ENCODE measurements around the gene CRYBG2. TPM values are rescaled to one million over a fixed set of nuclear protein-coding genes. Genes with fewer than 3 reads are reported as not detected.

The CRYBG2 gene
- total RNA-seq, 1 donor, result not detected

GRCh38 chr1:26344147-26344920 lies 9.6 kb downstream of the CRYBG2 start:
- no peak for DNase-seq (ENCODE audit: low read depth)
- no peak overlapping the region for H3K4me3 ChIP-seq (ENCODE audit: low read depth, low read length)
- no peak for TF ChIP-seq CTCF (IDR thresholded peaks at IDR 0.05; ENCODE audit: insufficient read depth, low read length)

GRCh38 chr1:26340047-26340481 lies 13.9 kb downstream of the CRYBG2 start:
- no peak for DNase-seq (ENCODE audit: low read depth)
- no peak for TF ChIP-seq CTCF (IDR thresholded peaks at IDR 0.05; ENCODE audit: insufficient read depth, low read length)
- H3K4me3 ChIP-seq (ENCODE audit: low read depth, low read length), result no peak overlapping the region

GRCh38 chr1:26338670-26339069 lies 15.3 kb downstream of the CRYBG2 start:
- DNase-seq (ENCODE audit: low read depth), result no peak
- no peak for TF ChIP-seq CTCF (IDR thresholded peaks at IDR 0.05; ENCODE audit: insufficient read depth, low read length)
- H3K4me3 ChIP-seq (ENCODE audit: low read depth, low read length), result no peak overlapping the region

GRCh38 chr1:26337625-26338024 lies 16.3 kb downstream of the CRYBG2 start:
- H3K4me3 ChIP-seq (ENCODE audit: low read depth, low read length), result no peak overlapping the region
- DNase-seq (ENCODE audit: low read depth), result no peak
- TF ChIP-seq CTCF (IDR thresholded peaks at IDR 0.05; ENCODE audit: insufficient read depth, low read length), result no peak

GRCh38 chr1:26337206-26337535 lies 16.8 kb downstream of the CRYBG2 start:
- H3K4me3 ChIP-seq (ENCODE audit: low read depth, low read length), result no peak overlapping the region
- no peak for TF ChIP-seq CTCF (IDR thresholded peaks at IDR 0.05; ENCODE audit: insufficient read depth, low read length)
- DNase-seq (ENCODE audit: low read depth), result no peak

GRCh38 chr1:26336477-26337205 lies 17.3 kb downstream of the CRYBG2 start:
- no peak for TF ChIP-seq CTCF (IDR thresholded peaks at IDR 0.05; ENCODE audit: insufficient read depth, low read length)
- peak overlapping the region; percentile 68 for H3K4me3 ChIP-seq (ENCODE audit: low read depth, low read length)
- no peak for DNase-seq (ENCODE audit: low read depth)

Data from fibroblast of the aortic adventitia (primary cell).